Neural cell (in vitro differentiated cells): ENCODE measurements around the gene GRIN1.

Experiments
- CTCF ChIP-seq: fragments of 450-650 bp; IDR thresholded peaks from 2 replicates; pipeline ENCODE4 v1.5.1; 2014; ENCODE audit warnings: antibody characterized with exemption, mild to moderate bottlenecking, moderate library complexity; ENCODE audit not compliant: poor library complexity, severe bottlenecking
- MXI1 ChIP-seq: fragments of 450-650 bp; conservative IDR thresholded peaks from 2 replicates; pipeline ENCODE4 v1.6.1; 2014; ENCODE audit warnings: antibody characterized with exemption, mild to moderate bottlenecking; ENCODE audit not compliant: poor library complexity, severe bottlenecking
- RAD21 ChIP-seq: fragments of 450-650 bp; conservative IDR thresholded peaks from 2 replicates; pipeline ENCODE4 v1.6.1; 2014; ENCODE audit warnings: antibody characterized with exemption, mild to moderate bottlenecking, moderate library complexity
- SMC3 ChIP-seq: fragments of 450-650 bp; conservative IDR thresholded peaks from 2 replicates; pipeline ENCODE4 v1.6.1; 2014; ENCODE audit warnings: antibody characterized with exemption, mild to moderate bottlenecking, moderate library complexity; ENCODE audit not compliant: poor library complexity

GRCh38 chr9:137096785-137097546 is 42.0 kb upstream of the GRIN1 start:
- TF ChIP-seq SMC3 (no peak), CTCF (no peak), MXI1 (no peak), RAD21 (no peak)
